Mucosa of descending colon (tissue), 3 donors: Measurements from ENCODE around the gene ZNF182. TPM values are rescaled to one million over a fixed set of nuclear protein-coding genes. Genes with fewer than 3 reads are reported as not detected.
A peak's percentile ranks its signal among the peaks of the same experiment; 100 is the strongest.
"Not testable (repeated sequence)": the region's sequence is repeated elsewhere in the genome, so short reads cannot be mapped to it uniquely, and the experiment has no call there.

Source experiments
- ATAC-seq: fragments of 200-7000 bp; cut with Tn5 transposase; one replicate; pipeline ENCODE4 v1.9.1; 2020; ENCODE audit warnings: mild to moderate bottlenecking, moderate library complexity
- DNase-seq, 3 donors: peaks; one replicate each; pipeline ENCODE4 v3.0.0-alpha.2; 2020
- H3K36me3 ChIP-seq: fragments of 200-600 bp; one replicate; pipeline ENCODE4 v1.8.0; 2021; ENCODE audit warnings: low read depth, mild to moderate bottlenecking
- H3K4me1 ChIP-seq: fragments of 200-600 bp; one replicate; pipeline ENCODE4 v1.8.0; 2021; ENCODE audit warnings: low read depth, mild to moderate bottlenecking
- H3K4me3 ChIP-seq: fragments of 200-600 bp; one replicate; pipeline ENCODE4 v1.8.0; 2021; ENCODE audit warnings: mild to moderate bottlenecking
- H3K9me3 ChIP-seq: fragments of 200-600 bp; one replicate; pipeline ENCODE4 v1.8.0; 2021; ENCODE audit warnings: mild to moderate bottlenecking
- intact Hi-C, 2 donors: fragments of 100-400 bp; cut with DNase I in 1 of 2; cut with micrococcal nuclease in 1 of 2; formaldehyde crosslinking; loops; one replicate each; pipeline versions ENCODE4 v1.11.0 to v1.11.1; 2022; cut with DNase I, micrococcal nuclease
- total RNA-seq, 3 donors: library from RNA; stranded (reverse); fragmentation: NEBNext Ultra II Directional in 2 of 3; extraction: Animal tissue kit (Norgen Biotek cat#: 25700) in 2 of 3; gene quantifications; one replicate each; pipeline versions ENCODE4 v1.2.1 to v1.2.4, GENCODE V29; 2021 to 2023
- TF ChIP-seq, protein P1 (sequence below): fragments of 200-600 bp; IDR thresholded peaks from one replicate; pipeline ENCODE4 v1.8.0; 2022; ENCODE audit warnings: antibody characterized with exemption, mild to moderate bottlenecking
- donor health status: DM: no; HTN: no; CAD: no; lungs with moderate emphysema.
- donor health status: DM: no; HTN: no; CAD: no.
- donor health status: DM: no; HTN: yes; CAD: no.

ZNF182 gene
- total RNA-seq, 3 donors from 2014 or later, result 3.7 to 5.6 (median 4.7) TPM

DNA sequence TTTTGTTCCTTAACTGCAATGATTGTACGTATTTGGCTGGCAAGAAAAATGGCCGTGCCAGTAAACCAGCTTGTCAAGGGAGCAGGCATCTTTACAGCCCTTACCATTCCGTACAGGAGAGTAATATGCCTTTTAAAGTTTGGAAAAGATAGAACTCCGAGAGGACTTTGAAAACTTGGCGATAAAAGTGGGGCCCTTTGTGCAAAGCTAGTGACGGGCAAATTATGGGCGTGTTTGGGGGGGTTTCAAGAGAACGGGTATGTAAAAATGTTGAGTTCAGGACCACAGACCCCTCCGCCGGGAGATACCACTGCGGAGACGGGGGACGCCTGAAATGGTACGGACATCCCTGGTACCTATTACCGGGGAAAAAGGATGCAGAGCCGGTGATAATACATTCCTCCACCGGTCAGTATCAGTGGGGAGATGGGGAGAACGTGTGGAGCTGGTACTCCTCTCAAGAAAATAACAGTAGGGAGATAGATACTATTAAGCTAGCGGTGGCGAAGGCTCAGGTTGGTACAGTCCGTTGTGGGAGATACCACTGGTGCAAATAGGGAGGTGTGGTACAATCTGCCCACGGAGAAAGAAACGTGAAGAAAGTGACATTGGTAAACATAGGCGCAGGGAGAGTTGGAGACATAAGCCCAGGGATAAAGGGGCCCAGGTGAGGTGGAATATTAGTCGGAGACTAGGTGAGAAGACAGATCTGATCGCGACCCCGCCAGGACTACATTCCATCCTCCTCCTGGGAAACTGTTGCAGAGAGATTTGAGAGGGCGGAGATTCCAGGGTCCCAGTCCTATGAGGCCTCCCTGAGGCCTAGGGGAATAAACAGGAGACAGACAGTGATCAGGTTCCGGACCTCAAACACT lies 17.5 kb upstream of the ZNF182 start:
- Histone ChIP-seq H3K4me3 (peak overlapping the region; percentile 11), H3K36me3 (no peaks in the 10 kb centered on the region), H3K4me1 (no peaks in the 10 kb centered on the region), H3K9me3 (no peaks in the 10 kb centered on the region)
- DNase-seq (peak; percentile 72 to 85 (median 82)), ATAC-seq (peak; percentile 88)
- TF ChIP-seq, protein P1, sequence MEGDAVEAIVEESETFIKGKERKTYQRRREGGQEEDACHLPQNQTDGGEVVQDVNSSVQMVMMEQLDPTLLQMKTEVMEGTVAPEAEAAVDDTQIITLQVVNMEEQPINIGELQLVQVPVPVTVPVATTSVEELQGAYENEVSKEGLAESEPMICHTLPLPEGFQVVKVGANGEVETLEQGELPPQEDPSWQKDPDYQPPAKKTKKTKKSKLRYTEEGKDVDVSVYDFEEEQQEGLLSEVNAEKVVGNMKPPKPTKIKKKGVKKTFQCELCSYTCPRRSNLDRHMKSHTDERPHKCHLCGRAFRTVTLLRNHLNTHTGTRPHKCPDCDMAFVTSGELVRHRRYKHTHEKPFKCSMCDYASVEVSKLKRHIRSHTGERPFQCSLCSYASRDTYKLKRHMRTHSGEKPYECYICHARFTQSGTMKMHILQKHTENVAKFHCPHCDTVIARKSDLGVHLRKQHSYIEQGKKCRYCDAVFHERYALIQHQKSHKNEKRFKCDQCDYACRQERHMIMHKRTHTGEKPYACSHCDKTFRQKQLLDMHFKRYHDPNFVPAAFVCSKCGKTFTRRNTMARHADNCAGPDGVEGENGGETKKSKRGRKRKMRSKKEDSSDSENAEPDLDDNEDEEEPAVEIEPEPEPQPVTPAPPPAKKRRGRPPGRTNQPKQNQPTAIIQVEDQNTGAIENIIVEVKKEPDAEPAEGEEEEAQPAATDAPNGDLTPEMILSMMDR, result no peak
- intact Hi-C loops, result loop anchor here in 1 of 2 donors (10.0 kb wide), 1 partner anchor 166 kb away; no protein-coding TSS in a partner anchor

DNA sequence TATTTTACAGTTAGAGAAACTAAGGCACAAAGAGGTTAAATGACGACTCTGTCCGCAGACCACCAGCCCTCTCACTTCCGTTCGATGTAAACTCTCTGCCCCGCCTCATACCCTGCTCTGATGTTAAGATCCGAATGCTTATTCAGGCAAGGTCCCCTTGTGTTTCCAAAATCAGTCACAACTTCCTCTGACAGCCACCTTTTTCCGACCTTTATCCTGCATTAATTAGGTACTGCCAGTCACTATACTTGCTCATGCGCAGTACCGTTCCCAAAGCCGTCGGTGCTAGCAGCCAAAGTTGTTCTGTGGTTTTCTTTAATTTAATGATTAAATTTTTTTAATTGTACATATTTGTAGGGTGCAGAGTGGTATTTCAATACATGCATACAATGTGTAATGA lies 16.7 kb upstream of the ZNF182 start:
- not testable (repeated sequence) for ATAC-seq, H3K4me3 ChIP-seq, H3K4me1 ChIP-seq, H3K36me3 ChIP-seq, H3K9me3 ChIP-seq, DNase-seq
- intact Hi-C loops, result loop anchor here in 1 of 2 donors (10.0 kb wide), 1 partner anchor 166 kb away; no protein-coding TSS in a partner anchor

DNA sequence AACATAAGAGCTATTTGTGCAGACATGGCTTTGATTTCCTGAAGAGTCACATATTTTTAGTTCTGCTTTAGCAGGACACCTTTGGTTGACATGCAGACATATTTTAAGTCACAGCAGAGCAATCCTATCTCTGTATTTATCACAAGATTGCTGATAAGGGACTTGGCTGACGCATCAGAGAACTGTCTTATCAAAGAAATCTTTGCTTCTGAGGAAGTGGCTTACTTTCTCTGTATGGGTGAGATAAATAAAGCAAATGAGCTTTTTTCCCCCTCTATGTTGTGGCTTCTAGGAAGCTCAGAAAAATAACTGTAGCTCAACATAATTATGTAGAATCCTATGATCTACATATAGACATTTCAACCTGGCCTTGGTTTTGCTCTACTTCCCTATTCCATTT lies 16.1 kb upstream of the ZNF182 start:
- H3K9me3 ChIP-seq, H3K4me1 ChIP-seq, H3K36me3 ChIP-seq, ATAC-seq, H3K4me3 ChIP-seq, DNase-seq: not testable (repeated sequence)
- intact Hi-C loops, result loop anchor here in 1 of 2 donors (10.0 kb wide), 1 partner anchor 165 kb away; no protein-coding TSS in a partner anchor

DNA sequence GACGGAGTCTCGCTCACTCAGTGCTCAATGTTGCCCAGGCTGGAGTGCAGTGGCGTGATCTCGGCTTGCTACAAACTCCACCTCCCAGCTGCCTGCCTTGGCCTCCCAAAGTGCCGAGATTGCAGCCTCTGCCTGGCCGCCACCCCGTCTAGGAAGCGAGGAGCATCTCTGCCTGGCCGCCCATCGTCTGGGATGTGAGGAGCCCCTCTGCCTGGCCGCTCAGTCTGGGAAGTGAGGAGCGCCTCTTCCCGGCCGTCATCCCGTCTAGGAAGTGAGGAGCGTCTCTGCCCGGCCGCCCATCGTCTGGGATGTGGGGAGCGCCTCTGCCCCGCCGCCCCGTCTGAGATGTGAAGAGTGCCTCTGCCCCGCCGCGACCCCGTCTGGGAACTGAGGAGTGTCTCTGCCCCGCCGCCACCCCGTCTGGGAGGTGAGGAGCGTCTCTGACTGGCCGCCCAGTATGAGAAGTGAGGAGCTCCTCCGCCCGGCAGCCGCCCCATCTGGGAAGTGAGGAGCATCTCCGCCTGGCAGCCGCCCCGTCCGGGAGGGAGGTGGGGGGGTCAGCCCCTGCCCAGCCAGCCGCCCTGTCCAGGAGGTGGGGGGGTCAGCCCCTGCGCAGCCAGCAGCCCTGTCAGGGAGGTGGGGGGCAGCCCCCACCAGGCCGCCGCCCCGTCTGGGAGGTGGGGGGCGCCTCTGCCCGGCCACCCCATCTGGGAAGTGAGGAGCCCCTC lies 13.0 kb upstream of the ZNF182 start:
- intact Hi-C loops, H3K36me3 ChIP-seq, H3K4me3 ChIP-seq, ATAC-seq, H3K4me1 ChIP-seq, DNase-seq, H3K9me3 ChIP-seq: not testable (repeated sequence)

DNA sequence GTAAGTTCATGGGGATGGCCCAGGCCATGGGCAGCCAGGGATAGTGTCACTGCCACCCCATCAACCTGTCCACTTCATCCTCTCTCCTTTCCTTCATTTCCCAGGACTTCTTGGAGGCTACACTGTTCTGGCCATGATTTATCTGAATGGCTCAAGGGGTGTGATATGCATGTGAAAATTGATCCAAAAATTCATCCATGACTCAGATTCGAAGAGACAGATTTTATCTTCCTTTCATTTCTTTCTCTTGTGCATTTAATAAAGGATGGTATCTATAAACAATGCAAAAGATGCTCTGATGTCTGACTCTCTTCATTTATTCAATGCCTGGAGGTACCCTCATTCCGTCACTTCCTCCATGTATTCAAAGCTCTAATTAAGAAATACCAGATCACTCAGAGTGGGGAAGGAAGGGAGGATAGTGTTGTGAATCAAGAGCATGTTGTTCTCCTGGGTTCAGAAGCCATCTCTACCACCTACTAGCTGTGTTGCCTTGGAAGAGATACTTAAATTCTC lies 5.7 kb upstream of the ZNF182 start:
- DNase-seq, H3K4me3 ChIP-seq, H3K36me3 ChIP-seq, H3K4me1 ChIP-seq, intact Hi-C loops, ATAC-seq, H3K9me3 ChIP-seq: not testable (repeated sequence)

DNA sequence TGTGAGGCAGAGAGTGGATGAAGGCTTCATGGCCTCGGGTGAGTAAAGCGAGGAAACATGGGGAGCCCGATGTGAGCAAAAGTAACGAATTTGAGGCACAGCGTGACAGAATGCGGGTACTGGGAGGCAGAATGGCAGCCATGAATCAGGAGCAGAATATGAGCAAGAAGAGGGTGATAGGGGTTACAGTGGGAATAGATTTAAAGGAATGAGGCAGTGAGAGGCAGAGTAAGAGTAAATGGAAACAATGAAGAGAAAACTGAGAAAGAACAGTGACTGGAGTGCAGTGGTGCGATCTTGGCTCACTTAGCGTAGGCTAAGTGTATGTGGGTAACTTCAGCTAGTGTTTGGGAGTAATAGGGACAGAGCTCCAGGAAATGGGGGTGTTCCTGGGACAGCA lies 2.9 kb upstream of the ZNF182 start, which contains the start of gene SPACA5:
Gene SPACA5, plus strand, starts transcription at position 301 of the 400 bp plus-strand sequence. CDS start 815 bp downstream, outside the sequence.
- H3K4me3 ChIP-seq, H3K9me3 ChIP-seq, DNase-seq, H3K36me3 ChIP-seq, H3K4me1 ChIP-seq, intact Hi-C loops, ATAC-seq: not testable (repeated sequence)

DNA sequence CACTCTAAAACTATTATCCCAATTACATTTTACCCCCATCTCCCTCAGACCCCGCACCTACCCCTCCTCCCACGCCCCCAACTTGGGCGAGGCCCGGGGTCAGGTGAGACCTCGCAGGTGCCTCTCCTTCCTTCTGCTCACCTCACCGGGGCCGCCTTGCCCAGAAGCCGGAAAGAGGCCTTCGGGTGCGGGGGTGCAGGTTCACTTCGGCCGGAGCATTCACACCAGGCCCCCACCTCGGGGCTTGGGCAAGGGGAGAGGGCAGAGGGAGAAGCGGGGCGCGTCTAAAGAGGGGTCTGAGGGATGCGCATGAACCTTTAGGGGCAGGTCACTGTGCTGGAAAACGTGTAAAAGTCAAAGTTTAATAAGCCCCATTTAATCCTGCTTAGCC lies 427 bp downstream of the ZNF182 start:
- Histone ChIP-seq H3K36me3 (no peaks in the 10 kb centered on the region), H3K9me3 (no peaks in the 10 kb centered on the region), H3K4me1 (no peaks in the 10 kb centered on the region), H3K4me3 (no peak overlapping the region)
- ATAC-seq, result peak; percentile 35
- intact Hi-C loops, result no loop called here
- peak in 2 of 3 donors; percentile 52 to 64 for DNase-seq
- TF ChIP-seq, protein P1, result no peak

DNA sequence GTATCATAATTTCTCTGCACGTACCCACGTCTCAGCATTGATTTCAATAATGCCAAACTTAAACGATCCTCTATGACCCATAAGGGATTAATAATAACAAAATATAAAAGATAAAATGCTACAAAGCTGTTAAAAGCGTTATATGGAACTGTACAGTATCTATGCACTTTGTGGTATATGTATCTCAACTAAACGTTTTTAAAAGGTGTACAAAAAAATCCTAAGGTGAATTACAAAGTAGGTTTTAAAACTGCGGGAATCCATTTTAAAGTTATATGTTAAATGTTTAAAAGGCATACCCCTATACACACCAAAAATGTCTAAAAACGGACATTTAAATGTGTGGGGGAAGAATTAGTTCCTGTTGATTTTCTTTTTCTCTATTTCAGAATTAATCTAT lies 860 bp downstream of the ZNF182 start:
- TF ChIP-seq, protein P1, result no peak
- no peaks in the 10 kb centered on the region for H3K36me3 ChIP-seq
- intact Hi-C loops, result no loop called here
- no peak overlapping the region for H3K4me3 ChIP-seq
- ATAC-seq (no peak), DNase-seq (no peak)
- no peaks in the 10 kb centered on the region for H3K4me1 ChIP-seq
- no peaks in the 10 kb centered on the region for H3K9me3 ChIP-seq
